Ramos (cell line): ENCODE results near the gene MRPL39.
"Not testable (repeated sequence)": the region's sequence is repeated elsewhere in the genome, so short reads cannot be mapped to it uniquely, and the experiment has no call there.

Experiments used
- in situ Hi-C: fragments of 300-500 bp; cut with MboI; formaldehyde crosslinking; loops from one replicate; pipeline ENCODE4 v1.14.3; 2022; ENCODE audit warnings: low sequenced_read_pairs; ENCODE audit not compliant: unreplicated experiment

The MRPL39 gene

GRCh38 chr21:25607151-25608043, at the start of gene MRPL39:
TSS of gene MRPL39 (minus strand) at chr21:25607481. CDS start at chr21:25607475, 6 bp downstream.
- in situ Hi-C loops: loop anchor here (10.0 to 25.0 kb wide), 2 partner anchors 127 to 1105 kb away; partner anchors contain the start of genes ATP5PF and GABPA

- in situ Hi-C loops: no loop called here
These were observed 49.1 kb upstream of the MRPL39 start for GRCh38 chr21:25656412-25656811.

GRCh38 chr21:25649146-25649545, 41.9 kb upstream of the MRPL39 start:
- in situ Hi-C loops: no loop called here

- in situ Hi-C loops: no loop called here
These were observed 40.4 kb upstream of the MRPL39 start for GRCh38 chr21:25647647-25648046.

GRCh38 chr21:25646474-25646873, 39.2 kb upstream of the MRPL39 start:
- in situ Hi-C loops: no loop called here

- in situ Hi-C loops: no loop called here
These were observed 36.2 kb upstream of the MRPL39 start for GRCh38 chr21:25643486-25643885.

GRCh38 chr21:25640943-25641292, 33.6 kb upstream of the MRPL39 start:
- in situ Hi-C loops: no loop called here

GRCh38 chr21:25640202-25640942, 33.1 kb upstream of the MRPL39 start:
- in situ Hi-C loops: no loop called here

- in situ Hi-C loops: no loop called here
These were observed 32.4 kb upstream of the MRPL39 start for GRCh38 chr21:25639551-25640201.

GRCh38 chr21:25638660-25639550, 31.6 kb upstream of the MRPL39 start, which contains the start of gene JAM2:
TSS of gene JAM2 (plus strand) at chr21:25639258. CDS start at chr21:25639822, 564 bp downstream.
- in situ Hi-C loops: no loop called here

GRCh38 chr21:25637851-25638659, 30.8 kb upstream of the MRPL39 start:
- in situ Hi-C loops: no loop called here

GRCh38 chr21:25636727-25637126, 29.4 kb upstream of the MRPL39 start:
- in situ Hi-C loops: no loop called here

GRCh38 chr21:25635310-25635709, 28.0 kb upstream of the MRPL39 start:
- in situ Hi-C loops: no loop called here

GRCh38 chr21:25632296-25632695, 25.0 kb upstream of the MRPL39 start:
- in situ Hi-C loops: no loop called here

GRCh38 chr21:25626757-25627156, 19.5 kb upstream of the MRPL39 start:
- in situ Hi-C loops: no loop called here

GRCh38 chr21:25625776-25626555, 18.7 kb upstream of the MRPL39 start:
- in situ Hi-C loops: not testable (repeated sequence)

GRCh38 chr21:25625036-25625435, 17.8 kb upstream of the MRPL39 start:
- in situ Hi-C loops: no loop called here

GRCh38 chr21:25624511-25624910, 17.2 kb upstream of the MRPL39 start:
- in situ Hi-C loops: loop anchor here (25.0 kb wide), 1 partner anchor 1088 kb away; no protein-coding TSS in a partner anchor
